Neuronal stem cell (in vitro differentiated cells): ENCODE results near the gene STARD4.

Experiments used
- DNase-seq: peaks from one replicate; pipeline ENCODE4 v3.0.0-alpha.2; 2013; ENCODE audit warnings: low spot score
- H2AFZ ChIP-seq: one replicate; pipeline ENCODE4 v1.6.1; 2013; ENCODE audit warnings: mild to moderate bottlenecking, low read length, inconsistent platforms
- H2AK5ac ChIP-seq: 2 replicates; pipeline ENCODE4 v1.6.1; 2013; ENCODE audit warnings: low read depth, mild to moderate bottlenecking, inconsistent platforms, low read length, moderate library complexity, mixed read lengths
- H2BK120ac ChIP-seq: 2 replicates; pipeline ENCODE4 v1.6.1; 2013; ENCODE audit warnings: low read depth, mild to moderate bottlenecking, inconsistent platforms, low read length, moderate library complexity, mixed read lengths
- H2BK12ac ChIP-seq: one replicate; pipeline ENCODE4 v1.6.1; 2013; ENCODE audit warnings: low read length, inconsistent platforms
- H2BK15ac ChIP-seq: 2 replicates; pipeline ENCODE4 v1.6.1; 2013; ENCODE audit warnings: mild to moderate bottlenecking, low read length, inconsistent platforms, mixed read lengths
- H2BK5ac ChIP-seq: one replicate; pipeline ENCODE4 v1.6.1; 2013; ENCODE audit warnings: inconsistent platforms, mild to moderate bottlenecking, low read length, moderate library complexity
- H3K14ac ChIP-seq: one replicate; pipeline ENCODE4 v1.6.1; 2013; ENCODE audit warnings: low read length, inconsistent platforms
- H3K18ac ChIP-seq: 2 replicates; pipeline ENCODE4 v1.6.1; 2013; ENCODE audit warnings: low read length, inconsistent platforms
- H3K23ac ChIP-seq: 2 replicates; pipeline ENCODE4 v1.6.1; 2013; ENCODE audit warnings: low read depth, mild to moderate bottlenecking, mixed read lengths, low read length, inconsistent platforms; ENCODE audit not compliant: poor library complexity
- H3K27ac ChIP-seq: replicated peaks from 3 replicates; pipeline ENCODE4 v1.5.1; 2013; ENCODE audit warnings: low read length, inconsistent platforms
- H3K27me3 ChIP-seq, 3 experiments: 2 replicates each; pipeline ENCODE4 v1.6.1; 2013; ENCODE audit warnings: low read length in 3 of 3, mild to moderate bottlenecking in 2 of 3, inconsistent platforms in 1 of 3, low read depth in 1 of 3, mixed read lengths in 1 of 3, moderate library complexity in 1 of 3; ENCODE audit not compliant: control insufficient read depth in 3 of 3, insufficient read depth in 3 of 3
- H3K36me3 ChIP-seq, 2 donors: replicated peaks in 1 of 2; 2 replicates each; pipeline ENCODE4 v1.6.1; 2013; ENCODE audit warnings: low read length in 2 of 2; ENCODE audit not compliant: control insufficient read depth in 2 of 2, insufficient read depth in 2 of 2
- H3K4ac ChIP-seq: 2 replicates; pipeline ENCODE4 v1.6.1; 2013; ENCODE audit warnings: inconsistent platforms, mild to moderate bottlenecking, low read length, moderate library complexity
- H3K4me1 ChIP-seq, 2 donors: 1 replicate in 1 of 2; 2 replicates in 1 of 2; pipeline ENCODE4 v1.6.1; 2013; ENCODE audit warnings: low read length in 2 of 2, low read depth in 1 of 2; ENCODE audit not compliant: control insufficient read depth in 2 of 2, insufficient read depth in 1 of 2
- H3K4me2 ChIP-seq: one replicate; pipeline ENCODE4 v1.6.1; 2013; ENCODE audit warnings: mild to moderate bottlenecking, low read length, inconsistent platforms; ENCODE audit not compliant: insufficient read depth, poor library complexity, severe bottlenecking
- H3K4me3 ChIP-seq, 2 donors: 2 replicates each; pipeline ENCODE4 v1.5.1; 2013; ENCODE audit warnings: low read length in 2 of 2, mild to moderate bottlenecking in 2 of 2, inconsistent platforms in 1 of 2, moderate library complexity in 1 of 2
- H3K79me1 ChIP-seq: one replicate; pipeline ENCODE4 v1.6.1; 2013; ENCODE audit warnings: low read depth, mild to moderate bottlenecking, inconsistent platforms, low read length, moderate library complexity
- H3K9ac ChIP-seq: one replicate; pipeline ENCODE4 v1.6.1; 2013; ENCODE audit warnings: mild to moderate bottlenecking, low read depth, low read length, inconsistent platforms; ENCODE audit not compliant: poor library complexity
- H3K9me3 ChIP-seq, 2 donors: replicated peaks in 1 of 2; 2 replicates each; pipeline versions ENCODE3 to v1.6.1; 2013; ENCODE audit warnings: low read length in 2 of 2, mild to moderate bottlenecking in 2 of 2, inconsistent platforms in 1 of 2, low read depth in 1 of 2, mixed read lengths in 1 of 2, moderate library complexity in 1 of 2; ENCODE audit not compliant: control insufficient read depth in 2 of 2, insufficient read depth in 1 of 2
- H4K8ac ChIP-seq: one replicate; pipeline ENCODE4 v1.6.1; 2013; ENCODE audit warnings: low read depth, mild to moderate bottlenecking, inconsistent platforms, low read length, moderate library complexity
- H4K91ac ChIP-seq: one replicate; pipeline ENCODE4 v1.6.1; 2013; ENCODE audit warnings: low read length, low read depth, mild to moderate bottlenecking, inconsistent platforms; ENCODE audit not compliant: poor library complexity
- WGBS, 2 donors: extraction: QIAGEN DNeasy Blood & Tissue Kit; methylation state at CpG; one replicate each; pipeline ENCODE4 v1.1.7; 2013; ENCODE audit warnings: missing lambda C conversion rate in 2 of 2, mixed read lengths in 1 of 2; ENCODE audit not compliant: insufficient read length in 2 of 2, insufficient replicate concordance in 1 of 2; ENCODE audit errors: extremely low coverage in 2 of 2; 5-methylcytosine and 5-hydroxymethylcytosine counted together

The STARD4 gene

GRCh38 chr5:111548992-111549649, 36.8 kb upstream of the STARD4 start:
- Histone ChIP-seq H3K27ac (no peak overlapping the region), H3K4ac (no peak overlapping the region), H3K4me1 (peaks cover 20 to 22% of the 10 kb centered on the region in 2 donors), H4K91ac (no peak overlapping the region), H3K4me2 (no peak overlapping the region), H3K18ac (no peak overlapping the region), H2BK5ac (no peak overlapping the region), H3K36me3 (no peaks in the 10 kb centered on the region), H2BK12ac (no peak overlapping the region), H3K14ac (no peak overlapping the region), H3K4me3 (no peak overlapping the region), H2AFZ (no peak overlapping the region), H3K79me1 (no peaks in the 10 kb centered on the region), H3K9ac (no peak overlapping the region), H2BK120ac (no peak overlapping the region), H2AK5ac (no peak overlapping the region), H2BK15ac (no peak overlapping the region), H3K23ac (no peak overlapping the region), H3K9me3 (no peaks in the 10 kb centered on the region), H4K8ac (no peak overlapping the region), H3K27me3 (no peaks in the 10 kb centered on the region)
- WGBS, 2 donors, result no CpG with 5 or more reads among the region's 6 CpGs
- DNase-seq, result no peak

GRCh38 chr5:111548348-111548950, 36.1 kb upstream of the STARD4 start:
- H3K36me3 ChIP-seq, result no peaks in the 10 kb centered on the region
- no peak overlapping the region for H3K23ac ChIP-seq
- H2BK5ac ChIP-seq, result no peak overlapping the region
- H3K4ac ChIP-seq, result no peak overlapping the region
- no peak overlapping the region for H2BK15ac ChIP-seq
- no peak overlapping the region for H2AK5ac ChIP-seq
- DNase-seq, result no peak
- H3K79me1 ChIP-seq, result no peaks in the 10 kb centered on the region
- no CpG with 5 or more reads among the region's 6 CpGs for WGBS, 2 donors
- H3K4me3 ChIP-seq, result no peak overlapping the region
- H3K9me3 ChIP-seq, result no peaks in the 10 kb centered on the region
- no peak overlapping the region for H3K4me2 ChIP-seq
- no peaks in the 10 kb centered on the region for H3K27me3 ChIP-seq
- H2AFZ ChIP-seq, result no peak overlapping the region
- H4K8ac ChIP-seq, result no peak overlapping the region
- no peak overlapping the region for H3K18ac ChIP-seq
- H2BK120ac ChIP-seq, result no peak overlapping the region
- no peak overlapping the region for H3K27ac ChIP-seq
- no peak overlapping the region for H3K14ac ChIP-seq
- H4K91ac ChIP-seq, result no peak overlapping the region
- no peak overlapping the region for H3K9ac ChIP-seq
- H3K4me1 ChIP-seq, result peaks cover 20 to 22% of the 10 kb centered on the region in 2 donors
- no peak overlapping the region for H2BK12ac ChIP-seq

DNA sequence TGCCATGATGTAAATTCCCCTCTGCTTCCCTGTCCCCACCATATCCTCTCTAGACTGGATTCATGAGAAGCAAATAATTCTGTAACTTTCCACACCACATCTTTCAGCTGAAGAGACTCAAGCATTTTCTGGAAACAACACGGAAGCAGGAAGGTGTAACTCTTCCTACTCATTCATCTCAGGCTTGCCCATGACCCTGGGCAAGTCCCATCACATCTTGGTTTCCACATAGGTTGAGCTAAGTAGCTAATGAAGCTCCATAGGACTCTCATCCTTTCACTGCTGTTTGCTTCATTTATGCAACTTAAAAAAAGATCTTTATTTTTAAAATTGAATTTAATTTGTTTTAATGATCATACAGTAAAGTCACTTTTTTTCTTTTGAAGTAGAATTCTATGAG, 32.7 kb upstream of the STARD4 start:
- Histone ChIP-seq H3K18ac (no peak overlapping the region), H3K27me3 (no peaks in the 10 kb centered on the region), H4K91ac (no peak overlapping the region), H3K4ac (no peak overlapping the region), H2BK15ac (no peak overlapping the region), H4K8ac (no peak overlapping the region), H2BK5ac (no peak overlapping the region), H3K4me1 (peaks cover 0 to 1% of the 10 kb centered on the region in 2 donors), H2AFZ (no peak overlapping the region), H3K14ac (no peak overlapping the region), H3K79me1 (no peaks in the 10 kb centered on the region), H3K9me3 (no peaks in the 10 kb centered on the region), H3K23ac (no peak overlapping the region), H3K36me3 (no peaks in the 10 kb centered on the region), H2AK5ac (no peak overlapping the region), H3K27ac (no peak overlapping the region), H2BK12ac (no peak overlapping the region), H3K9ac (no peak overlapping the region), H3K4me2 (no peak overlapping the region), H3K4me3 (no peak overlapping the region), H2BK120ac (no peak overlapping the region)
- WGBS, 2 donors, result no CpG with 5 or more reads among the region's 1 CpG
- no peak for DNase-seq

DNA sequence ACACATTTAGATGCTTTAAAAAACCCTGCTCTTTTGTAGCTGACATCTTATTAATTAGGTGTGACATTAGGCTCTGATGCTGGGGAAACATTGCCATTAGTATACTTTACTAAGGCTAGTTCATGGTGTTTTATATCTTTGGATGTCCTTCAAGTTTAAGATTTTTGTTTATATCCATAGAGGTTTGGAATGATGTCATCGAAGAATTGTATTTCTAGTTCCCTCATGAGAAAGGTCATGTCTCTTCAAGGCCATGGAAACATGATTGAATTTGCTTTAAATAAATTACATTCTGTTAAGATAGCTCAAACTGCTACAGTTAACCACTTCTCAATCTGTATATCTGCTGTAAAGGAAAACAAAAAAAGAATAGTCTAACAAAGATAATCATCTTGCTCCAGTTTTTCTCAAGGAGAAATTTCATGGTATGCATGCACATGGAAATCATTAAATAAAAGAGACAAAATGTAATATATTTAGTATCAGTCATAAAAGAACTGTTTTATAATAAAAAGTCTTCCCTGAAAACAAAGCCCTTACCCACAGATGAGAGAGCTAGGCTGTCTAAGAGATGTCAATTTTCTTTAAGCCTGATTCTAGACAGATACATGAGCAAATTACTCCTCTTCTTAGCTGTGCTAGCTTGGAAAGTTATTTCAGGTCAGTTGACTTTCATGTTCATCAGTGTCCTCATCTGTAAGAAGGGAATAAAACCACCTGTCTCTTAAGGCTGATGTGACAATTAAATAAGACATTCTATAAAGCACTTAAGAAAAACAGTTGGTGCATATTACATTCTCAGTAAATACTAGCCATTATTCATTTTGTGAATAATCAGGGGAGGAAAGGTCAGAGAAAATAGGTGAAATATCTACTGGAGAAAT, 25.0 kb upstream of the STARD4 start:
- H3K4me3 ChIP-seq, result no peak overlapping the region
- H3K4ac ChIP-seq, result no peak overlapping the region
- H4K8ac ChIP-seq, result no peak overlapping the region
- no peaks in the 10 kb centered on the region for H3K36me3 ChIP-seq
- no peak overlapping the region for H2BK15ac ChIP-seq
- no peaks in the 10 kb centered on the region for H3K79me1 ChIP-seq
- no CpG with 5 or more reads among the region's 1 CpG for WGBS, 2 donors
- no peak overlapping the region for H2BK120ac ChIP-seq
- H2BK12ac ChIP-seq, result no peak overlapping the region
- H3K27ac ChIP-seq, result no peak overlapping the region
- H3K27me3 ChIP-seq, result no peaks in the 10 kb centered on the region
- no peak overlapping the region for H3K14ac ChIP-seq
- peaks cover 0 to 3% of the 10 kb centered on the region in 2 donors for H3K9me3 ChIP-seq
- H3K4me1 ChIP-seq, result peaks cover 3 to 5% of the 10 kb centered on the region in 2 donors
- no peak overlapping the region for H3K18ac ChIP-seq
- no peak overlapping the region for H4K91ac ChIP-seq
- H2BK5ac ChIP-seq, result no peak overlapping the region
- no peak for DNase-seq
- no peak overlapping the region for H3K23ac ChIP-seq
- H3K4me2 ChIP-seq, result no peak overlapping the region
- H3K9ac ChIP-seq, result no peak overlapping the region
- no peak overlapping the region for H2AFZ ChIP-seq
- no peak overlapping the region for H2AK5ac ChIP-seq
